D721Med (cell line): ENCODE measurements around the gene DIO3.

Experiments used
- DNase-seq: peaks from one replicate; pipeline ENCODE4 v3.0.0; 2011; ENCODE audit warnings: low spot score; ENCODE audit not compliant: insufficient read length
- FAIRE-seq: peaks from 2 replicates; lab custom pipeline; 2011; peaks lifted over from hg19 to GRCh38; lab: Jason Lieb, UNC
- CTCF ChIP-seq: IDR thresholded peaks from 2 replicates; pipeline ENCODE4 v1.5.1; 2012; ENCODE audit warnings: mild to moderate bottlenecking, control low read depth; ENCODE audit not compliant: insufficient read depth; ENCODE audit errors: missing control alignments

DIO3 gene

GRCh38 chr14:101542391-101542790 is 18.9 kb upstream of the DIO3 start:
- TF ChIP-seq CTCF = no peak
- FAIRE-seq = no peak
- DNase-seq = no peak

GRCh38 chr14:101543814-101544213 is 17.5 kb upstream of the DIO3 start:
- no peak for TF ChIP-seq CTCF
- no peak for DNase-seq
- FAIRE-seq = no peak

- no peak for FAIRE-seq
- TF ChIP-seq CTCF = no peak
- DNase-seq = no peak
Measured at GRCh38 chr14:101544550-101544949, 16.7 kb upstream of the DIO3 start.

GRCh38 chr14:101546706-101547105 is 14.6 kb upstream of the DIO3 start:
- FAIRE-seq (no peak), DNase-seq (no peak)
- no peak for TF ChIP-seq CTCF

GRCh38 chr14:101547107-101547738 is 14.1 kb upstream of the DIO3 start:
- FAIRE-seq = no peak
- no peak for TF ChIP-seq CTCF

GRCh38 chr14:101547961-101548669 is 13.2 kb upstream of the DIO3 start:
- no peak for TF ChIP-seq CTCF
- FAIRE-seq (no peak), DNase-seq (no peak)

More at GRCh38 chr14:101547107-101547738, 14.1 kb upstream of the DIO3 start:
- DNase-seq = no peak

GRCh38 chr14:101548710-101549109 is 12.6 kb upstream of the DIO3 start:
- no peak for TF ChIP-seq CTCF
- FAIRE-seq = no peak
- no peak for DNase-seq
